WTC11 (cell line): ENCODE results near the gene DOP1B. TPM values are rescaled to one million over a fixed set of nuclear protein-coding genes. Genes with fewer than 3 reads are reported as not detected.

Experiments used
- ATAC-seq: fragments of 200-7000 bp; cut with Tn5 transposase; 2 replicates; pipeline ENCODE4 v1.10.0; 2021; ENCODE audit warnings: mild to moderate bottlenecking, moderate library complexity
- CTCF ChIA-PET: fragments of 300-600 bp; sonication (Branson Sonifier 250); formaldehyde crosslinking; loops from one replicate; lab custom pipeline; 2021; ENCODE audit warnings: antibody characterized with exemption; lab: Charles Lee
- POLR2A ChIA-PET: fragments of 350-600 bp; sonication (Branson Sonifier 250); formaldehyde crosslinking; loops from one replicate; lab custom pipeline; 2021; ENCODE audit warnings: antibody characterized with exemption; lab: Charles Lee
- DNase-seq: peaks from one replicate; pipeline ENCODE4 v3.0.0; 2021; ENCODE audit warnings: low spot score
- H3K27ac Mint-ChIP-seq: 2 replicates; pipeline ENCODE4 v1.8.0; 2021; ENCODE audit warnings: mixed read lengths
- H3K27me3 Mint-ChIP-seq: 2 replicates; pipeline ENCODE4 v1.8.0; 2021; ENCODE audit warnings: low read depth, mild to moderate bottlenecking, moderate library complexity, mixed read lengths
- H3K36me3 Mint-ChIP-seq: 2 replicates; pipeline ENCODE4 v1.8.0; 2021; ENCODE audit warnings: mixed read lengths
- H3K4me1 Mint-ChIP-seq: 2 replicates; pipeline ENCODE4 v1.8.0; 2022; ENCODE audit warnings: mixed read lengths
- H3K4me3 Mint-ChIP-seq: 2 replicates; pipeline ENCODE4 v1.8.0; 2021; ENCODE audit warnings: mild to moderate bottlenecking, moderate library complexity, mixed read lengths
- H3K9me3 Mint-ChIP-seq: 2 replicates; pipeline ENCODE4 v1.8.0; 2021; ENCODE audit warnings: mixed read lengths
- AR ChIP-seq: fragments of 250-450 bp; sonication (Bioruptor Pico); IDR thresholded peaks from 2 replicates; pipeline ENCODE4 v1.9.0; 2021; ENCODE audit warnings: mild to moderate bottlenecking
- ELF4 ChIP-seq: sonication (generic); formaldehyde crosslinking; IDR thresholded peaks from 2 replicates; pipeline ENCODE4 v1.8.1; 2022; ENCODE audit warnings: low read depth, mild to moderate bottlenecking, moderate library complexity, missing genetic modification reagents
- ESRRA ChIP-seq: sonication (generic); formaldehyde crosslinking; IDR thresholded peaks from 2 replicates; pipeline ENCODE4 v1.8.1; 2022; ENCODE audit warnings: mild to moderate bottlenecking, missing genetic modification reagents, borderline replicate concordance
- HMGA2 ChIP-seq: fragments of 250-450 bp; sonication (Bioruptor Pico); IDR thresholded peaks from 2 replicates; pipeline ENCODE4 v1.4.0; 2021; ENCODE audit warnings: mild to moderate bottlenecking, moderate library complexity
- JAZF1 ChIP-seq: fragments of 250-450 bp; sonication (Bioruptor Pico); IDR thresholded peaks from 2 replicates; pipeline ENCODE4 v1.9.0; 2021; ENCODE audit warnings: moderate library complexity, mild to moderate bottlenecking, inconsistent platforms
- KAT7 ChIP-seq: sonication (generic); formaldehyde crosslinking; IDR thresholded peaks from 2 replicates; pipeline ENCODE4 v1.8.1; 2023; ENCODE audit warnings: missing genetic modification reagents, mild to moderate bottlenecking, borderline replicate concordance
- PRRX2 ChIP-seq: fragments of 250-450 bp; sonication (Bioruptor Pico); IDR thresholded peaks from 2 replicates; pipeline ENCODE4 v1.8.0; 2021; ENCODE audit warnings: mild to moderate bottlenecking
- SMAD4 ChIP-seq: sonication (generic); formaldehyde crosslinking; IDR thresholded peaks from 2 replicates; pipeline ENCODE4 v1.8.0; 2022; ENCODE audit warnings: mild to moderate bottlenecking, missing genetic modification reagents
- SP1 ChIP-seq: sonication (generic); formaldehyde crosslinking; conservative IDR thresholded peaks from 2 replicates; pipeline ENCODE4 v1.8.1; 2022; ENCODE audit warnings: missing genetic modification reagents
- TCF7 ChIP-seq: sonication (generic); formaldehyde crosslinking; IDR thresholded peaks from 2 replicates; pipeline ENCODE4 v1.8.0; 2022; ENCODE audit warnings: mild to moderate bottlenecking, low read depth, missing genetic modification reagents, moderate library complexity
- TP53 ChIP-seq: sonication (generic); formaldehyde crosslinking; IDR thresholded peaks from 2 replicates; pipeline ENCODE4 v1.8.1; 2023; ENCODE audit warnings: mild to moderate bottlenecking, missing genetic modification reagents
- ZNF263 ChIP-seq: sonication (generic); formaldehyde crosslinking; IDR thresholded peaks from 2 replicates; pipeline ENCODE4 v1.8.1; 2022; ENCODE audit warnings: low read depth, mild to moderate bottlenecking, moderate library complexity, missing genetic modification reagents
- ZNF671 ChIP-seq: fragments of 250-450 bp; sonication (Bioruptor Pico); IDR thresholded peaks from 2 replicates; pipeline ENCODE4 v1.8.0; 2021; ENCODE audit warnings: mild to moderate bottlenecking
- total RNA-seq: library from RNA; stranded (reverse); gene quantifications from 3 replicates; pipeline ENCODE4 v1.2.3, GENCODE V29; 2021
- TF ChIP-seq, protein P1 (sequence below): sonication (generic); formaldehyde crosslinking; IDR thresholded peaks from 2 replicates; pipeline ENCODE4 v1.8.0; 2022; ENCODE audit warnings: mild to moderate bottlenecking, missing genetic modification reagents
- TF ChIP-seq, protein P2 (sequence below): sonication (generic); formaldehyde crosslinking; IDR thresholded peaks from 2 replicates; pipeline ENCODE4 v1.8.0; 2023; ENCODE audit warnings: missing genetic modification reagents, mild to moderate bottlenecking, borderline replicate concordance
- TF ChIP-seq, protein P3 (sequence below): fragments of 200-600 bp; IDR thresholded peaks from 2 replicates; pipeline ENCODE4 v1.8.0; 2022; ENCODE audit warnings: antibody characterized with exemption
- TF ChIP-seq, protein P4 (sequence below): sonication (generic); formaldehyde crosslinking; IDR thresholded peaks from 2 replicates; pipeline ENCODE4 v1.8.1; 2023; ENCODE audit warnings: mild to moderate bottlenecking, missing genetic modification reagents, borderline replicate concordance

DOP1B gene
- total RNA-seq, 1 experiment from 2014 or later, result 11.4 TPM

- Mint-ChIP-seq H3K4me3 (no peak overlapping the region), H3K27ac (no peak overlapping the region), H3K27me3 (peaks cover 9% of the 10 kb centered on the region), H3K4me1 (0 out of 2 replicates have a peak, but pooled peaks cover 3% of the 10 kb centered on the region), H3K36me3 (no peaks in the 10 kb centered on the region), H3K9me3 (no peaks in the 10 kb centered on the region)
- POLR2A ChIA-PET, result no interaction called here
- CTCF ChIA-PET, result interaction anchor here (0.7 kb wide), 1 partner anchor 65 kb away, joined by 3 read pairs; no protein-coding TSS in a partner anchor
- ATAC-seq, result no peak
- DNase-seq, result no peak
- TF ChIP-seq SMAD4 (CRISPR knock-in tag) (no peak), PRRX2 (CRISPR knock-in tag) (no peak), SP1 (CRISPR knock-in tag) (no peak), HMGA2 (CRISPR knock-in tag) (no peak), AR (CRISPR knock-in tag) (no peak), ESRRA (CRISPR knock-in tag) (no peak), ZNF671 (CRISPR knock-in tag) (no peak), KAT7 (CRISPR knock-in tag) (no peak), TP53 (CRISPR knock-in tag) (no peak), JAZF1 (no peak), ZNF263 (CRISPR knock-in tag) (no peak), ELF4 (CRISPR knock-in tag) (no peak), TCF7 (CRISPR knock-in tag) (no peak)
- TF ChIP-seq, protein P1, sequence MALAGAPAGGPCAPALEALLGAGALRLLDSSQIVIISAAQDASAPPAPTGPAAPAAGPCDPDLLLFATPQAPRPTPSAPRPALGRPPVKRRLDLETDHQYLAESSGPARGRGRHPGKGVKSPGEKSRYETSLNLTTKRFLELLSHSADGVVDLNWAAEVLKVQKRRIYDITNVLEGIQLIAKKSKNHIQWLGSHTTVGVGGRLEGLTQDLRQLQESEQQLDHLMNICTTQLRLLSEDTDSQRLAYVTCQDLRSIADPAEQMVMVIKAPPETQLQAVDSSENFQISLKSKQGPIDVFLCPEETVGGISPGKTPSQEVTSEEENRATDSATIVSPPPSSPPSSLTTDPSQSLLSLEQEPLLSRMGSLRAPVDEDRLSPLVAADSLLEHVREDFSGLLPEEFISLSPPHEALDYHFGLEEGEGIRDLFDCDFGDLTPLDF (CRISPR knock-in tag), result no peak
- TF ChIP-seq, protein P2, sequence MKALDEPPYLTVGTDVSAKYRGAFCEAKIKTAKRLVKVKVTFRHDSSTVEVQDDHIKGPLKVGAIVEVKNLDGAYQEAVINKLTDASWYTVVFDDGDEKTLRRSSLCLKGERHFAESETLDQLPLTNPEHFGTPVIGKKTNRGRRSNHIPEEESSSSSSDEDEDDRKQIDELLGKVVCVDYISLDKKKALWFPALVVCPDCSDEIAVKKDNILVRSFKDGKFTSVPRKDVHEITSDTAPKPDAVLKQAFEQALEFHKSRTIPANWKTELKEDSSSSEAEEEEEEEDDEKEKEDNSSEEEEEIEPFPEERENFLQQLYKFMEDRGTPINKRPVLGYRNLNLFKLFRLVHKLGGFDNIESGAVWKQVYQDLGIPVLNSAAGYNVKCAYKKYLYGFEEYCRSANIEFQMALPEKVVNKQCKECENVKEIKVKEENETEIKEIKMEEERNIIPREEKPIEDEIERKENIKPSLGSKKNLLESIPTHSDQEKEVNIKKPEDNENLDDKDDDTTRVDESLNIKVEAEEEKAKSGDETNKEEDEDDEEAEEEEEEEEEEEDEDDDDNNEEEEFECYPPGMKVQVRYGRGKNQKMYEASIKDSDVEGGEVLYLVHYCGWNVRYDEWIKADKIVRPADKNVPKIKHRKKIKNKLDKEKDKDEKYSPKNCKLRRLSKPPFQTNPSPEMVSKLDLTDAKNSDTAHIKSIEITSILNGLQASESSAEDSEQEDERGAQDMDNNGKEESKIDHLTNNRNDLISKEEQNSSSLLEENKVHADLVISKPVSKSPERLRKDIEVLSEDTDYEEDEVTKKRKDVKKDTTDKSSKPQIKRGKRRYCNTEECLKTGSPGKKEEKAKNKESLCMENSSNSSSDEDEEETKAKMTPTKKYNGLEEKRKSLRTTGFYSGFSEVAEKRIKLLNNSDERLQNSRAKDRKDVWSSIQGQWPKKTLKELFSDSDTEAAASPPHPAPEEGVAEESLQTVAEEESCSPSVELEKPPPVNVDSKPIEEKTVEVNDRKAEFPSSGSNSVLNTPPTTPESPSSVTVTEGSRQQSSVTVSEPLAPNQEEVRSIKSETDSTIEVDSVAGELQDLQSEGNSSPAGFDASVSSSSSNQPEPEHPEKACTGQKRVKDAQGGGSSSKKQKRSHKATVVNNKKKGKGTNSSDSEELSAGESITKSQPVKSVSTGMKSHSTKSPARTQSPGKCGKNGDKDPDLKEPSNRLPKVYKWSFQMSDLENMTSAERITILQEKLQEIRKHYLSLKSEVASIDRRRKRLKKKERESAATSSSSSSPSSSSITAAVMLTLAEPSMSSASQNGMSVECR (CRISPR knock-in tag), result no peak
- TF ChIP-seq, protein P3, sequence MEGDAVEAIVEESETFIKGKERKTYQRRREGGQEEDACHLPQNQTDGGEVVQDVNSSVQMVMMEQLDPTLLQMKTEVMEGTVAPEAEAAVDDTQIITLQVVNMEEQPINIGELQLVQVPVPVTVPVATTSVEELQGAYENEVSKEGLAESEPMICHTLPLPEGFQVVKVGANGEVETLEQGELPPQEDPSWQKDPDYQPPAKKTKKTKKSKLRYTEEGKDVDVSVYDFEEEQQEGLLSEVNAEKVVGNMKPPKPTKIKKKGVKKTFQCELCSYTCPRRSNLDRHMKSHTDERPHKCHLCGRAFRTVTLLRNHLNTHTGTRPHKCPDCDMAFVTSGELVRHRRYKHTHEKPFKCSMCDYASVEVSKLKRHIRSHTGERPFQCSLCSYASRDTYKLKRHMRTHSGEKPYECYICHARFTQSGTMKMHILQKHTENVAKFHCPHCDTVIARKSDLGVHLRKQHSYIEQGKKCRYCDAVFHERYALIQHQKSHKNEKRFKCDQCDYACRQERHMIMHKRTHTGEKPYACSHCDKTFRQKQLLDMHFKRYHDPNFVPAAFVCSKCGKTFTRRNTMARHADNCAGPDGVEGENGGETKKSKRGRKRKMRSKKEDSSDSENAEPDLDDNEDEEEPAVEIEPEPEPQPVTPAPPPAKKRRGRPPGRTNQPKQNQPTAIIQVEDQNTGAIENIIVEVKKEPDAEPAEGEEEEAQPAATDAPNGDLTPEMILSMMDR, result no peak
- TF ChIP-seq, protein P4, sequence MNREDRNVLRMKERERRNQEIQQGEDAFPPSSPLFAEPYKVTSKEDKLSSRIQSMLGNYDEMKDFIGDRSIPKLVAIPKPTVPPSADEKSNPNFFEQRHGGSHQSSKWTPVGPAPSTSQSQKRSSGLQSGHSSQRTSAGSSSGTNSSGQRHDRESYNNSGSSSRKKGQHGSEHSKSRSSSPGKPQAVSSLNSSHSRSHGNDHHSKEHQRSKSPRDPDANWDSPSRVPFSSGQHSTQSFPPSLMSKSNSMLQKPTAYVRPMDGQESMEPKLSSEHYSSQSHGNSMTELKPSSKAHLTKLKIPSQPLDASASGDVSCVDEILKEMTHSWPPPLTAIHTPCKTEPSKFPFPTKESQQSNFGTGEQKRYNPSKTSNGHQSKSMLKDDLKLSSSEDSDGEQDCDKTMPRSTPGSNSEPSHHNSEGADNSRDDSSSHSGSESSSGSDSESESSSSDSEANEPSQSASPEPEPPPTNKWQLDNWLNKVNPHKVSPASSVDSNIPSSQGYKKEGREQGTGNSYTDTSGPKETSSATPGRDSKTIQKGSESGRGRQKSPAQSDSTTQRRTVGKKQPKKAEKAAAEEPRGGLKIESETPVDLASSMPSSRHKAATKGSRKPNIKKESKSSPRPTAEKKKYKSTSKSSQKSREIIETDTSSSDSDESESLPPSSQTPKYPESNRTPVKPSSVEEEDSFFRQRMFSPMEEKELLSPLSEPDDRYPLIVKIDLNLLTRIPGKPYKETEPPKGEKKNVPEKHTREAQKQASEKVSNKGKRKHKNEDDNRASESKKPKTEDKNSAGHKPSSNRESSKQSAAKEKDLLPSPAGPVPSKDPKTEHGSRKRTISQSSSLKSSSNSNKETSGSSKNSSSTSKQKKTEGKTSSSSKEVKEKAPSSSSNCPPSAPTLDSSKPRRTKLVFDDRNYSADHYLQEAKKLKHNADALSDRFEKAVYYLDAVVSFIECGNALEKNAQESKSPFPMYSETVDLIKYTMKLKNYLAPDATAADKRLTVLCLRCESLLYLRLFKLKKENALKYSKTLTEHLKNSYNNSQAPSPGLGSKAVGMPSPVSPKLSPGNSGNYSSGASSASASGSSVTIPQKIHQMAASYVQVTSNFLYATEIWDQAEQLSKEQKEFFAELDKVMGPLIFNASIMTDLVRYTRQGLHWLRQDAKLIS (CRISPR knock-in tag), result no peak
Observed at GRCh38 chr21:36162631-36163030, 6.0 kb downstream of the DOP1B start.
